Ishikawa (cell line): ENCODE data around the gene KDM4B.

Experiments
- CEBPB ChIP-seq: IDR thresholded peaks from 2 replicates; pipeline ENCODE4 v1.6.1; 2012
- CREB1 ChIP-seq: IDR thresholded peaks from 2 replicates; pipeline ENCODE4 v1.6.1; 2012; ENCODE audit warnings: low read depth
- EGR1 ChIP-seq: IDR thresholded peaks from 2 replicates; pipeline ENCODE4 v1.6.1; 2012
- EP300 ChIP-seq: IDR thresholded peaks from 2 replicates; pipeline ENCODE4 v1.6.1; 2012; ENCODE audit warnings: borderline replicate concordance
- FOXM1 ChIP-seq: IDR thresholded peaks from 2 replicates; pipeline ENCODE4 v1.6.1; 2012; ENCODE audit warnings: low read depth, borderline replicate concordance
- NFIC ChIP-seq: IDR thresholded peaks from 2 replicates; pipeline ENCODE4 v1.6.1; 2012
- RAD21 ChIP-seq: IDR thresholded peaks from 2 replicates; pipeline ENCODE4 v1.6.1; 2012; ENCODE audit warnings: low read depth
- REST ChIP-seq: IDR thresholded peaks from 2 replicates; pipeline ENCODE4 v1.6.1; 2012; ENCODE audit warnings: low read depth, mild to moderate bottlenecking
- TAF1 ChIP-seq: IDR thresholded peaks from 2 replicates; pipeline ENCODE4 v1.6.1; 2012; ENCODE audit warnings: low read depth, mild to moderate bottlenecking
- TCF12 ChIP-seq: IDR thresholded peaks from 2 replicates; pipeline ENCODE4 v1.6.1; 2012; ENCODE audit warnings: low read depth
- TEAD4 ChIP-seq: IDR thresholded peaks from 2 replicates; pipeline ENCODE4 v1.6.1; 2012
- YY1 ChIP-seq: IDR thresholded peaks from 2 replicates; pipeline ENCODE4 v1.6.1; 2012; ENCODE audit warnings: low read depth
- ZBTB7A ChIP-seq: IDR thresholded peaks from 2 replicates; pipeline ENCODE4 v1.6.1; 2012; ENCODE audit warnings: low read depth
- TF ChIP-seq, protein P1 (sequence below): IDR thresholded peaks from 2 replicates; pipeline ENCODE4 v1.6.1; 2012
- TF ChIP-seq, protein P2 (sequence below): IDR thresholded peaks from 2 replicates; pipeline ENCODE4 v1.6.1; 2012

The KDM4B gene

GRCh38 chr19:4939466-4939865 lies 29.4 kb upstream of the KDM4B start:
- TF ChIP-seq CEBPB: no peak
- TF ChIP-seq FOXM1: no peak
- no peak for TF ChIP-seq TEAD4
- no peak for TF ChIP-seq EGR1
- no peak for TF ChIP-seq ZBTB7A
- TF ChIP-seq TAF1: no peak
- TF ChIP-seq YY1: no peak
- no peak for TF ChIP-seq CREB1
- TF ChIP-seq RAD21: no peak
- TF ChIP-seq, protein P1, sequence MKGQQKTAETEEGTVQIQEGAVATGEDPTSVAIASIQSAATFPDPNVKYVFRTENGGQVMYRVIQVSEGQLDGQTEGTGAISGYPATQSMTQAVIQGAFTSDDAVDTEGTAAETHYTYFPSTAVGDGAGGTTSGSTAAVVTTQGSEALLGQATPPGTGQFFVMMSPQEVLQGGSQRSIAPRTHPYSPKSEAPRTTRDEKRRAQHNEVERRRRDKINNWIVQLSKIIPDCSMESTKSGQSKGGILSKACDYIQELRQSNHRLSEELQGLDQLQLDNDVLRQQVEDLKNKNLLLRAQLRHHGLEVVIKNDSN: no peak
- TF ChIP-seq REST: no peak
- TF ChIP-seq NFIC: no peak
- TF ChIP-seq, protein P2, sequence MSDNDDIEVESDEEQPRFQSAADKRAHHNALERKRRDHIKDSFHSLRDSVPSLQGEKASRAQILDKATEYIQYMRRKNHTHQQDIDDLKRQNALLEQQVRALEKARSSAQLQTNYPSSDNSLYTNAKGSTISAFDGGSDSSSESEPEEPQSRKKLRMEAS: no peak

DNA sequence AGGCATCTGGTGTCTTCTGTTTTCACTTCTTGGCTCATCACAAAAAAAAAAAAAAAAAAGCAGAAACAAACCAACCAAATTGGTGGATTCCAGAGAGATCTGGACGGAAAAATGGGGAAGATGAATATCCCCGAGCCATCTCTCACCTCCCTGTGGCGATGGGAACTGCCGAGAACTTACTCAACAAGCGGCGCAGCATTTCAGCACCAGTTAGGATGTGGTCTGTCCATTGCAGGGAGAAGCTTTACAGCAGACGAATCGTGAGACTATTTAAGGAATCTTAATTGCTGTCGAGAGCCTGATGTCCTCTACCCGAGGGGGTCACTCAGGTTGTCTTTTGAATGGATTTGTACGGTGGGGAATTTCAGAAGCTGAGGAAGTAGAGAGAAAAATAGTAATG lies 17.3 kb upstream of the KDM4B start:
- no peak for TF ChIP-seq CEBPB
- TF ChIP-seq, protein P1: no peak
- TF ChIP-seq CREB1: no peak
- TF ChIP-seq YY1: no peak
- TF ChIP-seq TCF12: no peak
- no peak for TF ChIP-seq RAD21
- no peak for TF ChIP-seq FOXM1
- TF ChIP-seq EP300: no peak
- TF ChIP-seq REST: no peak
- TF ChIP-seq TAF1: no peak
- TF ChIP-seq NFIC: no peak

GRCh38 chr19:4952945-4953344 lies 16.0 kb upstream of the KDM4B start:
- TF ChIP-seq TCF12 (no peak), EGR1 (no peak), REST (no peak), RAD21 (no peak), CEBPB (no peak), FOXM1 (no peak), ZBTB7A (no peak), TAF1 (no peak), TEAD4 (no peak), NFIC (no peak), EP300 (no peak), YY1 (no peak), CREB1 (no peak)
- TF ChIP-seq, protein P2: no peak
- TF ChIP-seq, protein P1: no peak

DNA sequence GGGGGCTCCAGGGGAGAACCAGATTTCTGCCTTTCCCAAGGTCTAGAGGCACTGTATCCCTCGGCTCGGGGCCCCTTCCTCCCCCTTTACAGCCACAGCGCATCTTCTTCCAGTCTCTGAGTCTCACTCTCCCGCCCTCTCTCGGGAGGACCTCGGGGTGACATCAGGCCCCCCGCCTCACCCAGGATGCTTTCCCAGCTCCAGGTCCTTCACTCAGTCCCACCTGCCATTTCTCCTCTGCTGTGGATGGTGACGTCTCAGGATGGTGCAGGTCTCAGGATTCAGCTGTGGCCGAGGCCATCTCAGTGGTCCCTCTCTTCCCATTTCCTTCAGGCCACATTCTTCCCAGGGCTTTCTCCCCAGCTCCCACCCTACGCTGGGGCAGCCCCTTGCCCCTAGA lies 13.6 kb upstream of the KDM4B start:
- no peak for TF ChIP-seq FOXM1
- no peak for TF ChIP-seq TCF12
- TF ChIP-seq CREB1: no peak
- no peak for TF ChIP-seq TEAD4
- no peak for TF ChIP-seq EP300
